ENCODE data around the gene ADCY2.

The ADCY2 gene

DNA sequence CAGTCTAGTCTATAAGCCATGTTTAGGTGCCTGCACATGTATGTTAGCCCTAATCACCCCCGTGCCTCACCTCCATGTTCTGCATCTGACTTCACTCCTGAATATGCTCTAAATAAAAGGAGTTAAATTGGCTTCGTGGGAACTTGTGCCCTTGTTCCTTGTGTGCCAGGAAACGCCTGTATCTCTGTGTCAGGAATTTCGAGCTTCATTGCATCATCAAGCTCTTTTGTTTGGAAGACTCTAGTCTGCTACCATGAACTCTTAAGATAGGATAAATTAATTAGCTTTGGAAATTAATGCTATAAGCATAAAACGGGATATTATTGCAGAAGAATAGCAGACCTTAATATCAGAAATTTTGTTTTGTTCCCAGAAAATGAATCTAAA, 99.2 kb downstream of the ADCY2 start:
- TF ChIP-seq, protein P1, sequence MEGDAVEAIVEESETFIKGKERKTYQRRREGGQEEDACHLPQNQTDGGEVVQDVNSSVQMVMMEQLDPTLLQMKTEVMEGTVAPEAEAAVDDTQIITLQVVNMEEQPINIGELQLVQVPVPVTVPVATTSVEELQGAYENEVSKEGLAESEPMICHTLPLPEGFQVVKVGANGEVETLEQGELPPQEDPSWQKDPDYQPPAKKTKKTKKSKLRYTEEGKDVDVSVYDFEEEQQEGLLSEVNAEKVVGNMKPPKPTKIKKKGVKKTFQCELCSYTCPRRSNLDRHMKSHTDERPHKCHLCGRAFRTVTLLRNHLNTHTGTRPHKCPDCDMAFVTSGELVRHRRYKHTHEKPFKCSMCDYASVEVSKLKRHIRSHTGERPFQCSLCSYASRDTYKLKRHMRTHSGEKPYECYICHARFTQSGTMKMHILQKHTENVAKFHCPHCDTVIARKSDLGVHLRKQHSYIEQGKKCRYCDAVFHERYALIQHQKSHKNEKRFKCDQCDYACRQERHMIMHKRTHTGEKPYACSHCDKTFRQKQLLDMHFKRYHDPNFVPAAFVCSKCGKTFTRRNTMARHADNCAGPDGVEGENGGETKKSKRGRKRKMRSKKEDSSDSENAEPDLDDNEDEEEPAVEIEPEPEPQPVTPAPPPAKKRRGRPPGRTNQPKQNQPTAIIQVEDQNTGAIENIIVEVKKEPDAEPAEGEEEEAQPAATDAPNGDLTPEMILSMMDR (IDR thresholded peaks at IDR 0.05; ENCODE audit: low read depth, low read length, missing control alignments) = no peak
- in situ Hi-C loops (cut with HindIII; ENCODE audit: low pct_ligation_motif_present, low sequenced_read_pairs) = no loop called here
- DNase-seq = no peak
- Histone ChIP-seq H3K27me3 (replicated peaks) (no peaks in the 10 kb centered on the region), H3K4me3 (ENCODE audit: low read depth, low read length) (no peak overlapping the region), H3K36me3 (replicated peaks) (no peaks in the 10 kb centered on the region), H3K27ac (no peak overlapping the region)

DNA sequence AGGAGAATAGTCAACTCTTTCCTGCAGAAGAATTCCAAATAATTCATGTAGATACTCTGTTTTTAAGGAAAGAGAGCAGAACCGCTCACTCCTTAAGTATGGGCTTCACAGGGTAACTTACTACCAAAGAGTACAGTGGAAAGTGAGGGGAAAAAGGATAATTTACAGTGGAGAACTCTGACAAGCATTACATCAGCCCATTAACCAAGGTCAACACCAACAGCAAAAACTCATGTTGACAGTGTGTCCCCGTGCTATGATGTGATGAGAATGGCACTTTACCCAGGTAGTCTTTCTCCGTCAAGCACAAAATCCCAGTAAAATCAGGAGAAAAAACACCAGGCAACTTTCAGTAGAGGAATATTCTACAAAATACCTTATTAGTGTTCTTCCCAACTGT, 104.3 kb downstream of the ADCY2 start:
- no peak overlapping the region for H3K27ac ChIP-seq
- in situ Hi-C loops (cut with HindIII; ENCODE audit: low pct_ligation_motif_present, low sequenced_read_pairs) = no loop called here
- H3K36me3 ChIP-seq (replicated peaks) = no peaks in the 10 kb centered on the region
- no peak for DNase-seq
- TF ChIP-seq, protein P1 (IDR thresholded peaks at IDR 0.05; ENCODE audit: low read depth, low read length, missing control alignments) = no peak
- H3K4me3 ChIP-seq (ENCODE audit: low read depth, low read length) = no peak overlapping the region
- H3K27me3 ChIP-seq (replicated peaks) = no peaks in the 10 kb centered on the region

DNA sequence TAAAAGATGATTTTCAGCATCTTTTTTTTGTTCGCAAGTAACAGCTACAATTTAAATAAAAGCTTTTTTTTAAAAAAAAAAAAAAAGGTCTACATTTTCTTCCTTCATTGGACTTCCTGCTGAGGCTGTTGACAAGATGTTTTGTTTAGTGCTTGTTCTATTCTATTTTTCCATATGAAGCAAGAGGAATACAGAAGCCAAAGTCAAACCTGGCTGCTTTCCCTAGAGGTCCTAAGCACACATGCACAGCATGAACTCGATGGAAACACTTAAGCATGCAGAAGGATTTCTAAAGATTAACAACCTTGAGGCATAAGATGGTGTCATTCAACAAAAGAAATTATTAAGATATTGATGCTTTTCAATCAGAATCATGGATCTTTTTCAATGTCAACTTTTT, 105.1 kb downstream of the ADCY2 start:
- no peak overlapping the region for H3K27ac ChIP-seq
- H3K36me3 ChIP-seq (replicated peaks) = no peaks in the 10 kb centered on the region
- no peak overlapping the region for H3K4me3 ChIP-seq (ENCODE audit: low read depth, low read length)
- in situ Hi-C loops (cut with HindIII; ENCODE audit: low pct_ligation_motif_present, low sequenced_read_pairs) = no loop called here
- no peaks in the 10 kb centered on the region for H3K27me3 ChIP-seq (replicated peaks)
- TF ChIP-seq, protein P1 (IDR thresholded peaks at IDR 0.05; ENCODE audit: low read depth, low read length, missing control alignments) = no peak
- no peak for DNase-seq

DNA sequence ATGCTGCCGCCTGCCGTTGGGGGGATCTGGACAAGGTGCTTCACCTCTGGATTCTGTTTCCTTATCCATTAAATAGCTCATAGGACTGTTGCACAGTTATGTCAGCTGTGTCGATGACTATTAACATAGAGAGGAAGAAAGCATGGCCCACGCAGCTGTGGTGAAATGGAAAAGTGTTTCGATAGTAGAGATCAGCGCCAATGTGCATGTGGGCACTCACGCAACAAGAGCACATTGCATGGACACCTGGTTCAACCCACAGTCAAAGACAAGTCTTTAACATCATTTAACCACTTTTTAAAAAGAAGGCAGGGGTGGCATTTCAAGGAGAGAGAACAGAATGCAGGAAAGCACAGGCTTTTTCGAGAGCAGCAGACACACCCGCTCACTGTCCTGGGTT, 107.6 kb downstream of the ADCY2 start:
- Histone ChIP-seq H3K27me3 (replicated peaks) (no peaks in the 10 kb centered on the region), H3K4me3 (ENCODE audit: low read depth, low read length) (no peak overlapping the region), H3K27ac (no peak overlapping the region), H3K36me3 (replicated peaks) (no peaks in the 10 kb centered on the region)
- DNase-seq = no peak
- in situ Hi-C loops (cut with HindIII; ENCODE audit: low pct_ligation_motif_present, low sequenced_read_pairs) = no loop called here
- TF ChIP-seq, protein P1 (IDR thresholded peaks at IDR 0.05; ENCODE audit: low read depth, low read length, missing control alignments) = no peak

DNA sequence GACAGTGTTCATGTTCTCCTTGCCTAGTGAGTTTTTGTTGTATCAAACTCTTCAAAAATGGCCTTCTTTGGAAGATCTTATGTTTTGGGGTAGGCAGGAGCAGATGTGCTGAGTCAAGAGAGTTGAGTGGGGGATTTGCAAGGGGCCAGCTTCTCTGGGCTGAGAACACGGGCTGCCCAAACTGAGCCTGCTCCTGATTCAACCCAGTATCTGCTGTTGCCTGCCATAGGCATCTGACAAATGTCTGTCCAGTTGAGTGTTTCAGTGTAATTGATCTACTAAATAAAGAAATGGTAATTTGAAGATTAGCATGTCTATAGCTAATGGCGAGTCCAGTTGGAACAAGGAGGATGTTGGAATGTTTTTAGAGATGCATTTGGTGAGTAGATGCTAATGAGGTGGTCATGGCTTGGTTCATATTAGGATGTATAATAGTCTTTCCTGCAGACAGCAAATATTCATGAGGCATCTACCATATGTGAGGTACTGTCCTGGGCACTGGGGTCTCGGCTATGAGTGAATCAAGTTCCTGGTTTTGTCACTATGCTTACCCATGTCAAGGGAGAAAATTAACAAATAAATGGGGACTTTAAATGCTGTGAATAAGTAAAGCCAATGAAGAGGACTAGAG, 119.5 kb downstream of the ADCY2 start:
- no peaks in the 10 kb centered on the region for H3K36me3 ChIP-seq (replicated peaks)
- no peaks in the 10 kb centered on the region for H3K27me3 ChIP-seq (replicated peaks)
- in situ Hi-C loops (cut with HindIII; ENCODE audit: low pct_ligation_motif_present, low sequenced_read_pairs) = no loop called here
- no peak overlapping the region for H3K4me3 ChIP-seq (ENCODE audit: low read depth, low read length)
- no peak for DNase-seq
- TF ChIP-seq, protein P1 (IDR thresholded peaks at IDR 0.05; ENCODE audit: low read depth, low read length, missing control alignments) = no peak
- H3K27ac ChIP-seq = no peak overlapping the region

DNA sequence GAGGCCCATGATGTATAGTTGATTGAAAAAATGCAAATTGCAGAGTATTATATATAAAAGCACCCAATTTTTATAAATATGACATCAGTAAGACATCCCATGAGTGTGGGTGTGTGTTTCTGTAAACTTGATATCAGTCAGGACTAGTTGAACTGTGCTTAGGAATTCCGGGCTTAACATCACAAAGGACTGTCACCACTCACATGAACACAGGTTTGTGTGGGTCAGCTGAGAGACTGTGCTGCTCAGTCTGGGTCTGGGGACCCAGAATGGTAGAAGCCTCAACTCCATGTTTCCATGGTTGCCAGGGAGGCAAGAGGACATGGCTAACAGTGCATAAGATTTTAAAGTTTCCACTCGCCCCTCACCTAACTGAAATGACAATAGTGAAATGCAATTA, 120.3 kb downstream of the ADCY2 start:
- TF ChIP-seq, protein P1 (IDR thresholded peaks at IDR 0.05; ENCODE audit: low read depth, low read length, missing control alignments) = no peak
- Histone ChIP-seq H3K27me3 (replicated peaks) (no peaks in the 10 kb centered on the region), H3K36me3 (replicated peaks) (no peaks in the 10 kb centered on the region), H3K4me3 (ENCODE audit: low read depth, low read length) (no peak overlapping the region), H3K27ac (no peak overlapping the region)
- no peak for DNase-seq
- in situ Hi-C loops (cut with HindIII; ENCODE audit: low pct_ligation_motif_present, low sequenced_read_pairs) = no loop called here

Measured in brain microvascular endothelial cell (primary cell).